HL-60 (cell line): ENCODE data around the gene AKR1B1.
A peak's percentile ranks its signal among the peaks of the same experiment; 100 is the strongest.

ENCODE experiments used
- CTCF ChIP-seq: IDR thresholded peaks from one replicate; pipeline ENCODE4 v1.5.1; 2011; ENCODE audit warnings: low read length, control low read depth, inconsistent platforms; ENCODE audit not compliant: insufficient read depth
- GABPA ChIP-seq: IDR thresholded peaks from 2 replicates; pipeline ENCODE4 v1.6.1; 2012; ENCODE audit warnings: low read depth
- POLR2AphosphoS5 ChIP-seq: IDR thresholded peaks from 2 replicates; pipeline ENCODE4 v1.6.1; 2012; ENCODE audit warnings: low read depth
- REST ChIP-seq: IDR thresholded peaks from 2 replicates; pipeline ENCODE4 v1.6.1; 2012; ENCODE audit warnings: low read depth; ENCODE audit not compliant: insufficient replicate concordance
- SPI1 ChIP-seq: IDR thresholded peaks from 2 replicates; pipeline ENCODE4 v1.6.1; 2012; ENCODE audit warnings: low read depth, mild to moderate bottlenecking, borderline replicate concordance

- TF ChIP-seq CTCF: no peak
- no peak for TF ChIP-seq POLR2AphosphoS5
- TF ChIP-seq REST: no peak
- TF ChIP-seq SPI1: peak; percentile 5; the same call in 1 of the 2 replicates
- no peak; the same call in 1 of the 2 replicates for TF ChIP-seq GABPA
These were observed 4.6 kb downstream of the AKR1B1 start for GRCh38 chr7:134454277-134454676.
